ENCODE measurements around the gene WNT2.

WNT2 gene

DNA sequence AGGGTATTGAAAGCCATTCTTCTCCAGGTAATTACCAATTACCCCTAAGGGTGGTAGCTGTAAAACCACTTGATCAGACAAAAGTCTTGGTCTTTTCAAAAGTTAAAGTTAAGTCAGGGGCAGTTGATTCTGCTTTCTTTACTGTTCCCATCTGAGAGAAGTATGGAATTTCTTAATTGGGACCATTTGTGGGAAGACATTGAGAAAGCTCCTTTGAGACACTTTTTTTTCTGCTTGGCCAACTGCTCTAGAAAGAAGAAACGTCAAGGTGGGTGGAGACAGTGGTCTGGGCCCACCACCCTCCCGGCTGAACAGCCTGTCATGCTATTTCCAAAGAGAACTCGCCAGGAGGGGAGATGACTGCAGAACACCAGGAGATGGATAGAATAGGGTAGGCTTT lies 45.3 kb downstream of the WNT2 start:
- Histone ChIP-seq H3K27me3 (replicated peaks in 2 of 5; ENCODE audit: control insufficient read depth in 4 of 5, insufficient read depth in 5 of 5, low read length in 4 of 5) (peaks cover 0 to 5% (median 2%) of the 10 kb centered on the region in 5 experiments), H3K4me3 (ENCODE audit: control insufficient read depth in 1 of 7, extremely low read depth in 1 of 7, insufficient read depth in 4 of 7, low read depth in 2 of 7, low read length in 6 of 7) (no peak overlapping the region), H3K4me1 (ENCODE audit: control extremely low read depth in 1 of 4, control insufficient read depth in 4 of 4, insufficient read depth in 4 of 4, low read length in 3 of 4) (no peaks in the 10 kb centered on the region), H3K27ac (ENCODE audit: insufficient read depth in 1 of 2, low read depth in 1 of 2, low read length in 2 of 2, poor library complexity in 1 of 2, severe bottlenecking in 2 of 2) (no peak overlapping the region), H3K36me3 (ENCODE audit: control insufficient read depth in 4 of 4, insufficient read depth in 4 of 4, low read length in 3 of 4) (no peaks in the 10 kb centered on the region), H3K9me3 (ENCODE audit: control extremely low read depth in 1 of 5, control insufficient read depth in 4 of 5, insufficient read depth in 2 of 5, low read depth in 1 of 5, low read length in 4 of 5) (no peaks in the 10 kb centered on the region)
- no peak for DNase-seq
- ChIA-PET CTCF (no interaction called here), POLR2A (no interaction called here)
- 100% methylated on average over 3 of the region's 3 CpGs for WGBS (ENCODE audit: insufficient coverage)

GRCh38 chr7:117274951-117275350 lies 47.9 kb downstream of the WNT2 start:
- no peak for DNase-seq
- POLR2A ChIA-PET: no interaction called here
- no peak overlapping the region for H3K27ac ChIP-seq (ENCODE audit: insufficient read depth in 1 of 2, low read depth in 1 of 2, low read length in 2 of 2, poor library complexity in 1 of 2, severe bottlenecking in 2 of 2)
- H3K4me1 ChIP-seq (ENCODE audit: control extremely low read depth in 1 of 4, control insufficient read depth in 4 of 4, insufficient read depth in 4 of 4, low read length in 3 of 4): no peaks in the 10 kb centered on the region
- peaks cover 0 to 5% (median 2%) of the 10 kb centered on the region in 5 experiments for H3K27me3 ChIP-seq (replicated peaks in 2 of 5; ENCODE audit: control insufficient read depth in 4 of 5, insufficient read depth in 5 of 5, low read length in 4 of 5)
- H3K9me3 ChIP-seq (ENCODE audit: control extremely low read depth in 1 of 5, control insufficient read depth in 4 of 5, insufficient read depth in 2 of 5, low read depth in 1 of 5, low read length in 4 of 5): no peaks in the 10 kb centered on the region
- H3K36me3 ChIP-seq (ENCODE audit: control insufficient read depth in 4 of 4, insufficient read depth in 4 of 4, low read length in 3 of 4): no peaks in the 10 kb centered on the region
- CTCF ChIA-PET: no interaction called here
- 89% methylated on average over 1 of the region's 4 CpGs for WGBS (ENCODE audit: insufficient coverage)
- H3K4me3 ChIP-seq (ENCODE audit: control insufficient read depth in 1 of 7, extremely low read depth in 1 of 7, insufficient read depth in 4 of 7, low read depth in 2 of 7, low read length in 6 of 7): no peak overlapping the region

GRCh38 chr7:117273814-117274225 lies 49.0 kb downstream of the WNT2 start:
- WGBS (ENCODE audit: insufficient coverage): 89% methylated on average over 11 of the region's 11 CpGs
- POLR2A ChIA-PET: no interaction called here
- H3K9me3 ChIP-seq (ENCODE audit: control extremely low read depth in 1 of 5, control insufficient read depth in 4 of 5, insufficient read depth in 2 of 5, low read depth in 1 of 5, low read length in 4 of 5): no peaks in the 10 kb centered on the region
- H3K27me3 ChIP-seq (replicated peaks in 2 of 5; ENCODE audit: control insufficient read depth in 4 of 5, insufficient read depth in 5 of 5, low read length in 4 of 5): peaks cover 0 to 5% (median 2%) of the 10 kb centered on the region in 5 experiments
- DNase-seq: no peak
- CTCF ChIA-PET: no interaction called here
- H3K4me1 ChIP-seq (ENCODE audit: control extremely low read depth in 1 of 4, control insufficient read depth in 4 of 4, insufficient read depth in 4 of 4, low read length in 3 of 4): no peaks in the 10 kb centered on the region
- no peaks in the 10 kb centered on the region for H3K36me3 ChIP-seq (ENCODE audit: control insufficient read depth in 4 of 4, insufficient read depth in 4 of 4, low read length in 3 of 4)
- H3K4me3 ChIP-seq (ENCODE audit: control insufficient read depth in 1 of 7, extremely low read depth in 1 of 7, insufficient read depth in 4 of 7, low read depth in 2 of 7, low read length in 6 of 7): no peak overlapping the region
- H3K27ac ChIP-seq (ENCODE audit: insufficient read depth in 1 of 2, low read depth in 1 of 2, low read length in 2 of 2, poor library complexity in 1 of 2, severe bottlenecking in 2 of 2): no peak overlapping the region

- Histone ChIP-seq H3K27ac (ENCODE audit: insufficient read depth in 1 of 2, low read depth in 1 of 2, low read length in 2 of 2, poor library complexity in 1 of 2, severe bottlenecking in 2 of 2) (no peak overlapping the region), H3K36me3 (ENCODE audit: control insufficient read depth in 4 of 4, insufficient read depth in 4 of 4, low read length in 3 of 4) (no peaks in the 10 kb centered on the region), H3K9me3 (ENCODE audit: control extremely low read depth in 1 of 5, control insufficient read depth in 4 of 5, insufficient read depth in 2 of 5, low read depth in 1 of 5, low read length in 4 of 5) (no peaks in the 10 kb centered on the region), H3K4me1 (ENCODE audit: control extremely low read depth in 1 of 4, control insufficient read depth in 4 of 4, insufficient read depth in 4 of 4, low read length in 3 of 4) (no peaks in the 10 kb centered on the region), H3K4me3 (ENCODE audit: control insufficient read depth in 1 of 7, extremely low read depth in 1 of 7, insufficient read depth in 4 of 7, low read depth in 2 of 7, low read length in 6 of 7) (no peak overlapping the region), H3K27me3 (replicated peaks in 2 of 5; ENCODE audit: control insufficient read depth in 4 of 5, insufficient read depth in 5 of 5, low read length in 4 of 5) (peaks cover 0 to 5% (median 2%) of the 10 kb centered on the region in 5 experiments)
- CTCF ChIA-PET: no interaction called here
- no CpG with 5 or more reads among the region's 2 CpGs for WGBS (ENCODE audit: insufficient coverage)
- DNase-seq: no peak
- POLR2A ChIA-PET: no interaction called here
Measured at GRCh38 chr7:117273325-117273724, 49.5 kb downstream of the WNT2 start.

GRCh38 chr7:117272017-117272759 lies 50.7 kb downstream of the WNT2 start:
- Histone ChIP-seq H3K27ac (ENCODE audit: insufficient read depth in 1 of 2, low read depth in 1 of 2, low read length in 2 of 2, poor library complexity in 1 of 2, severe bottlenecking in 2 of 2) (no peak overlapping the region), H3K4me1 (ENCODE audit: control extremely low read depth in 1 of 4, control insufficient read depth in 4 of 4, insufficient read depth in 4 of 4, low read length in 3 of 4) (no peaks in the 10 kb centered on the region), H3K9me3 (ENCODE audit: control extremely low read depth in 1 of 5, control insufficient read depth in 4 of 5, insufficient read depth in 2 of 5, low read depth in 1 of 5, low read length in 4 of 5) (no peaks in the 10 kb centered on the region), H3K36me3 (ENCODE audit: control insufficient read depth in 4 of 4, insufficient read depth in 4 of 4, low read length in 3 of 4) (no peaks in the 10 kb centered on the region), H3K4me3 (ENCODE audit: control insufficient read depth in 1 of 7, extremely low read depth in 1 of 7, insufficient read depth in 4 of 7, low read depth in 2 of 7, low read length in 6 of 7) (no peak overlapping the region), H3K27me3 (replicated peaks in 2 of 5; ENCODE audit: control insufficient read depth in 4 of 5, insufficient read depth in 5 of 5, low read length in 4 of 5) (peaks cover 0 to 5% (median 2%) of the 10 kb centered on the region in 5 experiments)
- DNase-seq: no peak
- POLR2A ChIA-PET: no interaction called here
- 100% methylated on average over 2 of the region's 2 CpGs for WGBS (ENCODE audit: insufficient coverage)
- CTCF ChIA-PET: no interaction called here

- Histone ChIP-seq H3K4me3 (ENCODE audit: control insufficient read depth in 1 of 7, extremely low read depth in 1 of 7, insufficient read depth in 4 of 7, low read depth in 2 of 7, low read length in 6 of 7) (no peak overlapping the region), H3K36me3 (ENCODE audit: control insufficient read depth in 4 of 4, insufficient read depth in 4 of 4, low read length in 3 of 4) (no peaks in the 10 kb centered on the region), H3K4me1 (ENCODE audit: control extremely low read depth in 1 of 4, control insufficient read depth in 4 of 4, insufficient read depth in 4 of 4, low read length in 3 of 4) (no peaks in the 10 kb centered on the region), H3K9me3 (ENCODE audit: control extremely low read depth in 1 of 5, control insufficient read depth in 4 of 5, insufficient read depth in 2 of 5, low read depth in 1 of 5, low read length in 4 of 5) (no peaks in the 10 kb centered on the region), H3K27me3 (replicated peaks in 2 of 5; ENCODE audit: control insufficient read depth in 4 of 5, insufficient read depth in 5 of 5, low read length in 4 of 5) (peaks cover 0 to 5% (median 2%) of the 10 kb centered on the region in 5 experiments), H3K27ac (ENCODE audit: insufficient read depth in 1 of 2, low read depth in 1 of 2, low read length in 2 of 2, poor library complexity in 1 of 2, severe bottlenecking in 2 of 2) (no peak overlapping the region)
- ChIA-PET CTCF (no interaction called here), POLR2A (no interaction called here)
- 100% methylated on average over 1 of the region's 3 CpGs for WGBS (ENCODE audit: insufficient coverage)
- no peak for DNase-seq
Measured at GRCh38 chr7:117271566-117271965, 51.3 kb downstream of the WNT2 start.

DNA sequence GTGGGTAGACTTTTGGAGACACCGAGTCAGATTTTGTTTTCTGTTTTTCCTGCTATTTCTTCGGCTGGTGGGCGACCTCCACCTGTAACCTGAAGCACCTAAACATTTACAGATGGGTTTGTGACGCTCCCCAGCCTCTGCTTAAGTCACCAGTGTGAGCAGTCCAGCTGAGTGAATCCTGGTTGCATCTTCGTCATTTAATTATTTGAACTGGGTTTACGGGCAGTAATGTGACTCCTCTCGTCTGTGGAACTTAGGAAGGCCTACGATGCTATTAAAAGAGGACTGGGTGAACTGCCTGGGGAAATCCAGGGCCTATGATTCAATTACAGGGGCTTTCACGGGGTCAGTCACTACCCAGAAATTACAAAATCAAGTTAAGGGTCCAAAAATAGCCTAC lies 52.5 kb downstream of the WNT2 start:
- no peaks in the 10 kb centered on the region for H3K36me3 ChIP-seq (ENCODE audit: control insufficient read depth in 4 of 4, insufficient read depth in 4 of 4, low read length in 3 of 4)
- H3K27me3 ChIP-seq (replicated peaks in 2 of 5; ENCODE audit: control insufficient read depth in 4 of 5, insufficient read depth in 5 of 5, low read length in 4 of 5): peaks cover 0 to 5% (median 0%) of the 10 kb centered on the region in 5 experiments
- ChIA-PET CTCF (no interaction called here), POLR2A (no interaction called here)
- no peak for DNase-seq
- no peaks in the 10 kb centered on the region for H3K4me1 ChIP-seq (ENCODE audit: control extremely low read depth in 1 of 4, control insufficient read depth in 4 of 4, insufficient read depth in 4 of 4, low read length in 3 of 4)
- no peak overlapping the region for H3K4me3 ChIP-seq (ENCODE audit: control insufficient read depth in 1 of 7, extremely low read depth in 1 of 7, insufficient read depth in 4 of 7, low read depth in 2 of 7, low read length in 6 of 7)
- H3K27ac ChIP-seq (ENCODE audit: insufficient read depth in 1 of 2, low read depth in 1 of 2, low read length in 2 of 2, poor library complexity in 1 of 2, severe bottlenecking in 2 of 2): no peak overlapping the region
- WGBS (ENCODE audit: insufficient coverage): 93% methylated on average over 8 of the region's 9 CpGs
- H3K9me3 ChIP-seq (ENCODE audit: control extremely low read depth in 1 of 5, control insufficient read depth in 4 of 5, insufficient read depth in 2 of 5, low read depth in 1 of 5, low read length in 4 of 5): peaks cover 0 to 3% (median 0%) of the 10 kb centered on the region in 5 experiments

All from common myeloid progenitor, CD34-positive (primary cell).